ENCODE measurements around the gene DUS1L.

GRCh38 chr17:82013772-82014321, 51.8 kb downstream of the DUS1L start:
- no peak for TF ChIP-seq CREB1 (CRISPR knock-in tag; IDR thresholded peaks at IDR 0.05; ENCODE audit: low read depth)
- TF ChIP-seq EZH2 (IDR thresholded peaks at IDR 0.05; ENCODE audit: low read depth, unreplicated experiment): no peak
- no peak for TF ChIP-seq CTCF (conservative IDR thresholded peaks at IDR 0.05; ENCODE audit: low read depth in 2 of 2)

Measured in GM23338 (cell line).